Fibroblast of pulmonary artery (primary cell): ENCODE results near the gene SPAG5.

ENCODE experiments used
- DNase-seq: peaks from one replicate; pipeline ENCODE4 v3.0.0-alpha.2; 2010; ENCODE audit warnings: low read depth
- H3K4me3 ChIP-seq: replicated peaks from 2 replicates; pipeline ENCODE4 v1.5.1; 2011; ENCODE audit warnings: low read depth, mild to moderate bottlenecking, control low read depth, low read length, moderate library complexity
- CTCF ChIP-seq: IDR thresholded peaks from 2 replicates; pipeline ENCODE4 v1.5.1; 2011; ENCODE audit warnings: mild to moderate bottlenecking, control low read depth, low read length, inconsistent platforms; ENCODE audit errors: missing control alignments

Gene SPAG5

GRCh38 chr17:28528327-28529012, 70.4 kb downstream of the SPAG5 start:
- TF ChIP-seq CTCF = no peak
- DNase-seq = no peak
- H3K4me3 ChIP-seq = no peak overlapping the region

GRCh38 chr17:28527859-28528258, 71.0 kb downstream of the SPAG5 start:
- TF ChIP-seq CTCF = no peak
- DNase-seq = no peak
- no peak overlapping the region for H3K4me3 ChIP-seq
